A673 (cell line): Measurements from ENCODE around the gene HOATZ. TPM values are rescaled to one million over a fixed set of nuclear protein-coding genes. Genes with fewer than 3 reads are reported as not detected.

Experiments
- BruUV-seq: library from RNA; stranded (reverse); fragments of 400-500 nt; replicated peaks from 2 replicates; lab custom pipeline; 2021; lab: Mats Ljungman, UMichigan
- CTCF ChIA-PET: fragments of 300-600 bp; sonication (Branson Sonifier 250); formaldehyde crosslinking; loops from one replicate; lab custom pipeline; 2022; ENCODE audit warnings: antibody characterized with exemption; lab: Charles Lee
- POLR2A ChIA-PET: fragments of 300-600 bp; sonication (Branson Sonifier 250); formaldehyde crosslinking; loops from one replicate; lab custom pipeline; 2022; ENCODE audit warnings: antibody characterized with exemption; ENCODE audit not compliant: low non-redundant PET; lab: Charles Lee
- DNase-seq: peaks from one replicate; pipeline ENCODE4 v3.0.0-alpha.2; 2015; ENCODE audit warnings: low spot score
- H3K27ac ChIP-seq: fragments of 200-600 bp; sonication (generic); 2 replicates; pipeline ENCODE4 v1.5.1; 2016; ENCODE audit warnings: mixed run types, low read depth, mild to moderate bottlenecking, mixed read lengths, antibody characterized with exemption, low read length; ENCODE audit not compliant: poor library complexity, severe bottlenecking
- H3K27me3 ChIP-seq: fragments of 200-600 bp; sonication (generic); replicated peaks from 2 replicates; pipeline ENCODE4 v1.6.1; 2017; ENCODE audit warnings: mixed run types, low read depth, mild to moderate bottlenecking, mixed read lengths, antibody characterized with exemption, low read length; ENCODE audit not compliant: insufficient read depth, poor library complexity
- H3K36me3 ChIP-seq: fragments of 200-600 bp; sonication (generic); 2 replicates; pipeline ENCODE4 v1.6.1; 2016; ENCODE audit warnings: mixed run types, mild to moderate bottlenecking, mixed read lengths, antibody characterized with exemption, low read length; ENCODE audit not compliant: insufficient read depth, poor library complexity, severe bottlenecking
- H3K4me1 ChIP-seq: fragments of 200-600 bp; sonication (generic); 2 replicates; pipeline ENCODE4 v1.6.1; 2017; ENCODE audit warnings: mixed run types, mild to moderate bottlenecking, mixed read lengths, antibody characterized with exemption, low read length; ENCODE audit not compliant: insufficient read depth, poor library complexity, severe bottlenecking
- H3K4me3 ChIP-seq: fragments of 200-600 bp; sonication (generic); 2 replicates; pipeline ENCODE4 v1.5.1; 2016; ENCODE audit warnings: low read depth, mixed run types, mild to moderate bottlenecking, mixed read lengths, low read length; ENCODE audit not compliant: poor library complexity, severe bottlenecking
- H3K9me3 ChIP-seq: fragments of 200-600 bp; sonication (generic); 2 replicates; pipeline ENCODE4 v1.6.1; 2016; ENCODE audit warnings: mixed run types, low read depth, mild to moderate bottlenecking, mixed read lengths, antibody characterized with exemption, low read length; ENCODE audit not compliant: poor library complexity, severe bottlenecking
- CTCF ChIP-seq: fragments of 300-800, 200-600 bp; sonication (generic); conservative IDR thresholded peaks from 2 replicates; pipeline ENCODE4 v1.5.1; 2017; ENCODE audit warnings: low read depth, mild to moderate bottlenecking, antibody characterized with exemption, low read length, moderate library complexity, mixed read lengths
- EZH2 ChIP-seq: fragments of 200-600 bp; sonication (generic); IDR thresholded peaks from 2 replicates; pipeline ENCODE4 v1.6.1; 2017; ENCODE audit warnings: borderline replicate concordance, low read depth, mild to moderate bottlenecking, mixed read lengths, antibody characterized with exemption, low read length; ENCODE audit not compliant: poor library complexity, severe bottlenecking
- intact Hi-C: fragments of 100-400 bp; cut with micrococcal nuclease; formaldehyde crosslinking; loops from one replicate; pipeline ENCODE4 v1.10.0; 2022; ENCODE audit not compliant: unreplicated experiment
- total RNA-seq: library from RNA; stranded (reverse); gene quantifications from 2 replicates; pipeline ENCODE4 v1.2.3, GENCODE V29; 2021

Gene HOATZ
- total RNA-seq, 1 experiment from 2014 or later = 0.58 TPM

GRCh38 chr11:111561306-111561705 is 46.7 kb downstream of the HOATZ start:
- POLR2A ChIA-PET = interaction anchor here (0.6 kb wide), 1 partner anchor 94 kb away, joined by 9 read pairs; no protein-coding TSS in a partner anchor
- intact Hi-C loops = loop anchor here (5.0 kb wide), 1 partner anchor 109 kb away; no protein-coding TSS in a partner anchor
- BruUV-seq = no TSS peak

GRCh38 chr11:111561791-111562325 is 47.3 kb downstream of the HOATZ start:
- H3K27ac ChIP-seq = no peak overlapping the region
- CTCF ChIA-PET = no interaction called here
- H3K4me1 ChIP-seq = no peaks in the 10 kb centered on the region
- no peaks in the 10 kb centered on the region for H3K27me3 ChIP-seq
- no TSS peak for BruUV-seq
- H3K36me3 ChIP-seq = no peaks in the 10 kb centered on the region
- H3K4me3 ChIP-seq = no peak overlapping the region
- H3K9me3 ChIP-seq = no peaks in the 10 kb centered on the region
- intact Hi-C loops = loop anchor here (5.0 kb wide), 1 partner anchor 110 kb away; no protein-coding TSS in a partner anchor
- DNase-seq = no peak
- TF ChIP-seq EZH2 (no peak), CTCF (no peak)
- POLR2A ChIA-PET = interaction anchor here (0.6 kb wide), 1 partner anchor 94 kb away, joined by 9 read pairs; no protein-coding TSS in a partner anchor

More at GRCh38 chr11:111561306-111561705, 46.7 kb downstream of the HOATZ start:
- Histone ChIP-seq H3K36me3 (no peaks in the 10 kb centered on the region), H3K4me1 (no peaks in the 10 kb centered on the region), H3K9me3 (peaks cover 4% of the 10 kb centered on the region), H3K27me3 (no peaks in the 10 kb centered on the region), H3K27ac (no peak overlapping the region), H3K4me3 (no peak overlapping the region)
- CTCF ChIA-PET = no interaction called here
- no peak for TF ChIP-seq EZH2
- DNase-seq = no peak

- Histone ChIP-seq H3K36me3 (no peaks in the 10 kb centered on the region), H3K27ac (no peak overlapping the region), H3K4me1 (no peaks in the 10 kb centered on the region), H3K4me3 (no peak overlapping the region), H3K9me3 (no peaks in the 10 kb centered on the region), H3K27me3 (no peaks in the 10 kb centered on the region)
- ChIA-PET CTCF (no interaction called here), POLR2A (no interaction called here)
- TF ChIP-seq CTCF (no peak), EZH2 (no peak)
- BruUV-seq = no TSS peak
- DNase-seq = no peak
- intact Hi-C loops = loop anchor here (5.0 kb wide), 1 partner anchor 111 kb away; no protein-coding TSS in a partner anchor
Measured at GRCh38 chr11:111562692-111563389, 48.3 kb downstream of the HOATZ start.
